HepG2 (cell line): ENCODE measurements around the gene TGFBRAP1. TPM values are rescaled to one million over a fixed set of nuclear protein-coding genes. Genes with fewer than 3 reads are reported as not detected.

ENCODE experiments used
- CBX5 ChIP-seq: sonication (generic); formaldehyde crosslinking; IDR thresholded peaks from 2 replicates; pipeline ENCODE4 v1.4.0; 2020; ENCODE audit warnings: missing genetic modification reagents, borderline replicate concordance
- CENPX ChIP-seq: sonication (generic); formaldehyde crosslinking; IDR thresholded peaks from 2 replicates; pipeline ENCODE4 v1.9.0; 2021; ENCODE audit warnings: mild to moderate bottlenecking, missing genetic modification reagents, moderate library complexity
- ESRRA ChIP-seq: sonication (generic); formaldehyde crosslinking; IDR thresholded peaks from 2 replicates; pipeline ENCODE4 v1.5.1; 2020; ENCODE audit warnings: mild to moderate bottlenecking, low read depth, missing genetic modification reagents
- GMEB1 ChIP-seq: sonication (generic); formaldehyde crosslinking; IDR thresholded peaks from 2 replicates; pipeline ENCODE4 v1.5.1; 2020; ENCODE audit warnings: missing genetic modification reagents, mild to moderate bottlenecking, borderline replicate concordance
- KLF15 ChIP-seq: sonication (generic); formaldehyde crosslinking; IDR thresholded peaks from 2 replicates; pipeline ENCODE4 v1.8.1; 2023; ENCODE audit warnings: borderline replicate concordance, mild to moderate bottlenecking, inconsistent platforms, missing genetic modification reagents, mixed read lengths
- LRRFIP1 ChIP-seq: sonication (generic); formaldehyde crosslinking; conservative IDR thresholded peaks from 2 replicates; pipeline ENCODE4 v1.4.0; 2020; ENCODE audit warnings: missing genetic modification reagents
- MAFG ChIP-seq: sonication (generic); formaldehyde crosslinking; IDR thresholded peaks from 2 replicates; pipeline ENCODE4 v1.5.1; 2020; ENCODE audit warnings: mild to moderate bottlenecking, missing genetic modification reagents
- POGZ ChIP-seq: sonication (generic); formaldehyde crosslinking; IDR thresholded peaks from 2 replicates; pipeline ENCODE4 v1.4.0; 2020; ENCODE audit warnings: mild to moderate bottlenecking, missing genetic modification reagents
- SALL1 ChIP-seq: sonication (generic); formaldehyde crosslinking; IDR thresholded peaks from 2 replicates; pipeline ENCODE4 v1.8.0; 2022; ENCODE audit warnings: mild to moderate bottlenecking, missing genetic modification reagents
- SRSF1 ChIP-seq: fragments of 200-400 bp; formaldehyde crosslinking; optimal IDR thresholded peaks from 2 replicates; pipeline ENCODE3; 2017; ENCODE audit warnings: mild to moderate bottlenecking, low read depth, low read length, moderate library complexity
- TBL1XR1 ChIP-seq: fragments of 150-350 bp; IDR thresholded peaks from 2 replicates; pipeline ENCODE4 v1.6.1; 2014; ENCODE audit warnings: borderline replicate concordance, low read length; ENCODE audit not compliant: partially characterized antibody
- TRAFD1 ChIP-seq: sonication (generic); formaldehyde crosslinking; IDR thresholded peaks from 2 replicates; pipeline ENCODE4 v1.5.1; 2020; ENCODE audit warnings: missing genetic modification reagents, mild to moderate bottlenecking, borderline replicate concordance
- ZNF367 ChIP-seq: sonication (generic); formaldehyde crosslinking; IDR thresholded peaks from 2 replicates; pipeline ENCODE4 v1.4.0; 2020; ENCODE audit warnings: missing genetic modification reagents, borderline replicate concordance
- ZNF563 ChIP-seq: sonication (generic); formaldehyde crosslinking; IDR thresholded peaks from 2 replicates; pipeline ENCODE4 v1.8.0; 2022; ENCODE audit warnings: mild to moderate bottlenecking, moderate library complexity, missing genetic modification reagents
- ZNF619 ChIP-seq: sonication (generic); formaldehyde crosslinking; IDR thresholded peaks from 2 replicates; pipeline ENCODE4 v1.4.0; 2020; ENCODE audit warnings: mild to moderate bottlenecking, missing genetic modification reagents
- ZNF670 ChIP-seq: sonication (generic); formaldehyde crosslinking; IDR thresholded peaks from 2 replicates; pipeline ENCODE4 v1.8.0; 2022; ENCODE audit warnings: mild to moderate bottlenecking, missing genetic modification reagents, borderline replicate concordance
- ZNF841 ChIP-seq: sonication (generic); formaldehyde crosslinking; IDR thresholded peaks from 2 replicates; pipeline ENCODE4 v1.8.1; 2023; ENCODE audit warnings: missing genetic modification reagents, borderline replicate concordance
- polyA plus RNA-seq, 8 experiments: library from polyadenylated mRNA; depleted of rRNA in 3 of 8; stranded (reverse) in 7 of 8; unstranded in 1 of 8; fragments of >200 nt; fragmentation: Illumina TruSeq in 4 of 8; extraction: Trizol in 4 of 8; gene quantifications; 2 replicates each; pipeline versions ENCODE4 v1.2.1 to v1.2.3, GENCODE V29; 2011 to 2016; ENCODE audit warnings: low read depth in 4 of 8, missing spikeins in 1 of 8, mixed read lengths in 1 of 8; ENCODE audit not compliant: insufficient read depth in 1 of 8
- total RNA-seq, 5 experiments: library from RNA; depleted of rRNA; stranded (reverse); fragments of >200 nt; fragmentation: Illumina TruSeq; extraction: Trizol; gene quantifications; 2 replicates each; pipeline ENCODE4 v1.2.3, GENCODE V29; 2016; ENCODE audit warnings: low read depth in 1 of 5
- TF ChIP-seq, protein P1 (sequence below): sonication (generic); formaldehyde crosslinking; IDR thresholded peaks from 2 replicates; pipeline ENCODE4 v1.5.0; 2020; ENCODE audit warnings: missing genetic modification reagents
- TF ChIP-seq, protein P2 (sequence below): sonication (generic); formaldehyde crosslinking; IDR thresholded peaks from 2 replicates; pipeline ENCODE4 v1.5.0; 2020; ENCODE audit warnings: missing genetic modification reagents, mild to moderate bottlenecking, borderline replicate concordance

Gene TGFBRAP1
- total and polyA plus RNA-seq, 2 of the 13 experiments (the other 11 are each of a cell fraction or from before 2014, with no cell fraction given), result 12.7 to 22.9 TPM

GRCh38 chr2:105337122-105338019 lies 7.8 kb upstream of the TGFBRAP1 start, which contains the start of gene C2orf49 (continued):
- TF ChIP-seq ZNF841 (CRISPR knock-in tag) (no peak), TRAFD1 (CRISPR knock-in tag) (no peak), ZNF670 (CRISPR knock-in tag) (peak; percentile 66; the same call in 1 of the 2 replicates), TBL1XR1 (peak; percentile 77), MAFG (CRISPR knock-in tag) (no peak), GMEB1 (CRISPR knock-in tag) (peak; percentile 86), ZNF563 (CRISPR knock-in tag) (peak; percentile 73), ZNF619 (CRISPR knock-in tag) (0 out of 2 replicates have a peak, but pooled peaks have one; percentile 70), SALL1 (CRISPR knock-in tag) (0 out of 2 replicates have a peak, but pooled peaks have one; percentile 80), ZNF367 (peak; percentile 13; the same call in 1 of the 2 replicates), POGZ (CRISPR knock-in tag) (peak; percentile 96), ESRRA (CRISPR knock-in tag) (0 out of 2 replicates have a peak, but pooled peaks have one; percentile 56), CENPX (CRISPR knock-in tag) (no peak), SRSF1 (peak; percentile 80), CBX5 (CRISPR knock-in tag) (peak; percentile 43; the same call in 1 of the 2 replicates), LRRFIP1 (CRISPR knock-in tag) (no peak), KLF15 (CRISPR knock-in tag) (no peak)
- TF ChIP-seq, protein P1, sequence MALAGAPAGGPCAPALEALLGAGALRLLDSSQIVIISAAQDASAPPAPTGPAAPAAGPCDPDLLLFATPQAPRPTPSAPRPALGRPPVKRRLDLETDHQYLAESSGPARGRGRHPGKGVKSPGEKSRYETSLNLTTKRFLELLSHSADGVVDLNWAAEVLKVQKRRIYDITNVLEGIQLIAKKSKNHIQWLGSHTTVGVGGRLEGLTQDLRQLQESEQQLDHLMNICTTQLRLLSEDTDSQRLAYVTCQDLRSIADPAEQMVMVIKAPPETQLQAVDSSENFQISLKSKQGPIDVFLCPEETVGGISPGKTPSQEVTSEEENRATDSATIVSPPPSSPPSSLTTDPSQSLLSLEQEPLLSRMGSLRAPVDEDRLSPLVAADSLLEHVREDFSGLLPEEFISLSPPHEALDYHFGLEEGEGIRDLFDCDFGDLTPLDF (CRISPR knock-in tag), result no peak
- TF ChIP-seq, protein P2, sequence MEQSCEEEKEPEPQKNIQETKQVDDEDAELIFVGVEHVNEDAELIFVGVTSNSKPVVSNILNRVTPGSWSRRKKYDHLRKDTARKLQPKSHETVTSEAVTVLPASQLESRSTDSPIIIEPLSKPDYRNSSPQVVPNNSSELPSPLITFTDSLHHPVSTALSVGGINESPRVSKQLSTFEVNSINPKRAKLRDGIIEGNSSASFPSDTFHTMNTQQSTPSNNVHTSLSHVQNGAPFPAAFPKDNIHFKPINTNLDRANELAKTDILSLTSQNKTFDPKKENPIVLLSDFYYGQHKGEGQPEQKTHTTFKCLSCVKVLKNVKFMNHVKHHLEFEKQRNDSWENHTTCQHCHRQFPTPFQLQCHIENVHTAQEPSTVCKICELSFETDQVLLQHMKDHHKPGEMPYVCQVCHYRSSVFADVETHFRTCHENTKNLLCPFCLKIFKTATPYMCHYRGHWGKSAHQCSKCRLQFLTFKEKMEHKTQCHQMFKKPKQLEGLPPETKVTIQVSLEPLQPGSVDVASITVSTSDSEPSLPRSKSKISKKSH (CRISPR knock-in tag), result 0 out of 2 replicates have a peak, but pooled peaks have one; percentile 67
